GM18861 (cell line): ENCODE data around the gene COL11A1.
"Not testable (repeated sequence)": the region's sequence is repeated elsewhere in the genome, so short reads cannot be mapped to it uniquely, and the experiment has no call there.

Source experiments
- ATAC-seq: cut with Tn5 transposase; IDR thresholded peaks from one replicate; pipeline ENCODE4 v1.9.1; 2021; ENCODE audit not compliant: unreplicated experiment

COL11A1 gene

GRCh38 chr1:103108376-103109150, at the start of gene COL11A1:
TSS of gene COL11A1 (minus strand) at chr1:103108522. CDS start at chr1:103108178, 344 bp downstream.
- ATAC-seq: no peak

GRCh38 chr1:103156966-103157365, 48.6 kb upstream of the COL11A1 start:
- no peak for ATAC-seq

GRCh38 chr1:103146166-103146565, 37.8 kb upstream of the COL11A1 start:
- ATAC-seq: no peak

GRCh38 chr1:103145449-103145848, 37.1 kb upstream of the COL11A1 start:
- no peak for ATAC-seq

- no peak for ATAC-seq
These were observed 36.4 kb upstream of the COL11A1 start for GRCh38 chr1:103144681-103145080.

GRCh38 chr1:103142461-103142860, 34.1 kb upstream of the COL11A1 start:
- no peak for ATAC-seq

- ATAC-seq: no peak
These were observed 21.5 kb upstream of the COL11A1 start for GRCh38 chr1:103129796-103130195.

GRCh38 chr1:103129255-103129654, 20.9 kb upstream of the COL11A1 start:
- ATAC-seq: no peak

GRCh38 chr1:103128256-103128655, 19.9 kb upstream of the COL11A1 start:
- ATAC-seq: not testable (repeated sequence)

GRCh38 chr1:103125219-103125618, 16.9 kb upstream of the COL11A1 start:
- no peak for ATAC-seq

- ATAC-seq: no peak
These were observed 14.8 kb upstream of the COL11A1 start for GRCh38 chr1:103122983-103123720.

- ATAC-seq: no peak
These were observed 12.7 kb upstream of the COL11A1 start for GRCh38 chr1:103120981-103121380.

- ATAC-seq: no peak
These were observed 4.2 kb upstream of the COL11A1 start for GRCh38 chr1:103112546-103112945.

GRCh38 chr1:103111926-103112325, 3.6 kb upstream of the COL11A1 start:
- no peak for ATAC-seq

GRCh38 chr1:103110701-103111100, 2.4 kb upstream of the COL11A1 start:
- no peak for ATAC-seq

GRCh38 chr1:103109311-103109920, 1.1 kb upstream of the COL11A1 start:
- ATAC-seq: no peak

- no peak for ATAC-seq
These were observed 464 bp downstream of the COL11A1 start for GRCh38 chr1:103107741-103108375.

GRCh38 chr1:103106426-103107341, 1.6 kb downstream of the COL11A1 start:
- ATAC-seq: peak; percentile 73

- no peak for ATAC-seq
These were observed 6.9 kb downstream of the COL11A1 start for GRCh38 chr1:103101399-103101798.

GRCh38 chr1:103089221-103089620, 19.1 kb downstream of the COL11A1 start:
- ATAC-seq: no peak
